Kidney tubule cell (primary cell): ENCODE data around the gene SLC25A10.

ENCODE experiments used
- DNase-seq: peaks from one replicate; pipeline ENCODE4 v3.0.0-alpha.2; 2018; ENCODE audit warnings: low spot score

SLC25A10 gene

DNA sequence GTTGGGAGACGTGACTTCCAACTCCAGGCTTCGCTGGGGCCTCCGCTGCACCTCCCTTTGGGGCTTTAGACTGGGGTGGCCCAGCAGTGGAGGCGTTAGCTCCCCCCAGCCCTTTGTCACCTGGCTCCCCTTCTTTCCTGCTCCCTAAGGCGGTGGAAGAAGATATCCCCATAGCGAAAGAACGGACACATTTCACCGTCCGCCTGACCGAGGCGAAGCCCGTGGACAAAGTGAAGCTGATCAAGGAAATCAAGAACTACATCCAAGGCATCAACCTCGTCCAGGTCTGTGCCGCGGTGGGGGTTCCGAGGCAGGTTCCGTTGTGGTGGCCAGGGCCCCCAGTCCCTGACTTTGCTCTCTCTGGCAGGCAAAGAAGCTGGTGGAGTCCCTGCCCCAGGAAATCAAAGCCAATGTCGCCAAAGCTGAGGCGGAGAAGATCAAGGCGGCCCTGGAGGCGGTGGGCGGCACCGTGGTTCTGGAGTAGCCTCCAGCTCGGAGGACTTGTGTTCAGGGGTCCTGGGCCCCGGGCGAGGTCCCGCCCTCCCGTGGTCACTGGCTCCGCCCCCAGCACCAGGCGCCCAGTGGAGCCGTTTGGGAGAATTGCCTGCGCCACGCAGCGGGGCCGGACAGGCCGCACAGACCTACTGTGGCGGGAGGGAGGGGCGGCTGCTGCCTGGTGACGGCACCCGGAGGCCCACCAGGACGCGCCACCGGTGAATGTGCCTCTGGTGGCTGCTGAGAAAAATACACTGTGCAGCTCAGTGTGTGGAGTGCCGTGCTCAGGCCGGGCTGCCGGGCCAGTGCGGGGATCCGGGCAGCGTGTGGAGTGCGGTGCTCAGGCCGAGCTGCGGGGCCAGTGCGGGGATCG, 5.1 kb upstream of the SLC25A10 start:
- DNase-seq: no peak

DNA sequence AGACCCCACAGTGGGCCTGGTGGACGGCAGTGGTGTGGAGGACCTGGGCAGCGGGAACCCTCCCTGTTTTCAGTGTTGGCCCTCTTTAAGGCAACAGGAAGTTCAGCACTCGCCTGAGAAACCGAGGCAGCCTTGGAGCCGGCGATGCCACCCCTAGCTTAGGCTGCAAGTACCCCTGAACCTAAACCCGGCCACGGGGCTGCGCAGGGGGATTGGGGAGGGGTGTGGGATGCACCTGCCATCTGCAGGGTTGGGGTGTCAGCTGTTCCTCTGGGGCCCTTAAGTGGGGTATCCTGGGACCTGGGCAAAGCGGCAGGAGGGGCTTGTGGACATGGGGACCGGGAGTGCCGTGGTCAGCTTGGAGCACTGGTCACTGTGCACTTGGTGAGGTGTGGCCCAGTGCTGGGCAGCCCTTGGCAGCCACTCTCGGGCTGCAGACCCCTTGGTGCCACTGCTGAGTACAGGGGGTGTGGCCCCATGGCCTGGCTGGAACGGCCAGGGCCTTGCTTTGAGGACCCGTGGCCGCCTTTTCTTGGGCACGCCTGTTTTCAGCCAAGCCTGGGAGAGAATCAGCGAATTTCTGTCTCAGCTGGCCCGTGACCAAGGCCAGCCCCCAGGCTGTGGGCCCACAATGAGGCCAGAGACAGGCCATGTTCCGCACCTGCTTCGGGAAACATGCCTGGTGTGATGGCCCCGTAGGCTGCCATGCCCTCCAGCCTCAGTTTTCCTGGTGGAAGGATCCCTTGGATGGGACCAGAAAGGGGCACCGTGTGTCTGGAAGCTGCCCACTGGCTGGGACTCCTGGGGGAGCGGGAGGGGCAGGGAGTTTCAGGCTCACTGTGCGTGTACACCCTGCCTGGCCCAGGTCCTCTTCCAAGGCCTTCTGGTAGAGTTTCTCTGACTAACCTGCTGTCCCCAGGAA, 4.1 kb upstream of the SLC25A10 start:
- DNase-seq: no peak

DNA sequence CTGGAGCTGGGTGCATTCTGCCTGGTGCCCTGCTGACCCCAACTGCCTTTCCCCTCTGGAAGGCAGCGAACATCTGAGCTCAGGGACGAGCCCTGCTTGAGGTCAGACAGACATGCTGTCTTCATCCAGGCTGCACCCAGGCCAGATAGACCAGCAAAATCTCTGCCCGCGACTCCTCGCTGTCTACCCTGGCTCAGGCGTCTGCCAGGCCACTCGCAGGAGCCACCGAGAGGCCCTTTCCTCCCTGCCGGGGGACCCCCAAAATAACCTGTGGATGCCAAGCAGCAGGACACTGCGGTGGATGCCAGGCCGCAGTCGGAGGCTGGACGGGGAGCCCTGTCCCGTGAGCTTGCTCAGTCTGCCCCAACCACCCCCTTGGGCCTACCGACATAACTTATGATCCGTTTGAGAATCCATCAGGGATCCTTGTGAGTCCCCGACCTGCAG, 3.3 kb upstream of the SLC25A10 start:
- DNase-seq: no peak

DNA sequence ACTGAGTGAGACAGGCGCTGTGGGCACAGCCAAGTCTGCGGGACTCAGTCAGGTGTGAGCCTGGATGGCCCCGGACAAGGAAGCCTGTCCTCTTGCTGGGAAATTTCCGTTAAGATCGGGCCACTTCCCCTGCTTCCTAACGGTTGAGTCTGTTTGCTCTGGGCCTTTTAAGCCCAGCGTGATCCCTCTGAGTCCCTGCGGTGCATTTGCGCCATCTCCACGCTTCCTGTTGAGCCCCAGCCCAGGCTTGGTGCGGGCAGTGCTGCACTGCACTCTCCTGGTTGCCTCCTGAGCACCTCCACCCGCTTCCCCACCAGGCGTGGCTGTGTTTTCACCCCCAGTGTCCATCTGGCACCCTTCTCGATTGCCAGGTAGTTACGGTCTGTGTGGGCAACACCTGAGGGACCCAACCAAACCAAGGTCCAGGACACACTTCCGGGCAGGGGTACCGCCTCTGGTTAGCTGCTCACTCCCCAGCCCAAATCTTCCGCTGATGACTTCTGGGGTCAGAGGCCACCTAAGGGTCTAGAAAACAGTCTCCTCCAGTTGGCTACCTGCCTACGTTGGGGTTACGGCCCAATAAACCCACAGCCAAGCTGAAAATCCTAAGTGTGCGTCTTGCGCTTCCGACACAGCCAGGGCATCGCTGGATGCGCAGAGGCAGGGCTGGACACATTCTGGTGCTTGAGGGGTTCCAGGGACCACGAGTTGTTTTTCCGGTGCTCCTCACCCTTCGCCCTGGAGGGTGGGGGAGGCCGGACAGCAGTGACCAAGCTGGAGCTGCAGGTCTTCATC, 1.4 kb upstream of the SLC25A10 start:
- peak; percentile 30 for DNase-seq

DNA sequence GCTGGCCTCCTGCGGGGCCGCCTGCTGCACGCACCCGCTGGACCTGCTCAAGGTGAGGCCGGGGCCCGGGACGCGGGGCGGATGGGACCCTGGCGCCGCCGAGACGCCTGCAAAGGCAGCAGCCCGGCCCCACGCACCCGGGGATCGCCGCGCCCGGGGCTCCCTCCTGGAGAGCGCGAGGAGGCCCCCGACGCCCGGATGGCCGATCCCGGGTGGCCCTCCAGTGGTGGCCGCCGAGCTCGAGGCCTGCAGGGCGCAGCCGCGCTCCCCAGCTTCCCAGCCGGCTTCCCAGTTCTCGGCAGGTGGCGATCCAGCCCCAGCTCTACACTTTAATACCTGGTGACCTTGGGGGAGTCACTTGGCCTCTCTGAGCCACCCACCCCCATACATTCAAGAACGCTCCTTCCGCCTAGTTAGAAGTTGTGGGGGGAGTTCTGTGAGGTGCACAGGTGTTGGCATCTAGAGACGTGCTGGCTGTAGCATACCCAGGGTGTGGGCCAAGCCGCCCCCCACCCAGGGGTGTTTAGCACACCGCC, 452 bp downstream of the SLC25A10 start:
- peak; percentile 50 for DNase-seq

DNA sequence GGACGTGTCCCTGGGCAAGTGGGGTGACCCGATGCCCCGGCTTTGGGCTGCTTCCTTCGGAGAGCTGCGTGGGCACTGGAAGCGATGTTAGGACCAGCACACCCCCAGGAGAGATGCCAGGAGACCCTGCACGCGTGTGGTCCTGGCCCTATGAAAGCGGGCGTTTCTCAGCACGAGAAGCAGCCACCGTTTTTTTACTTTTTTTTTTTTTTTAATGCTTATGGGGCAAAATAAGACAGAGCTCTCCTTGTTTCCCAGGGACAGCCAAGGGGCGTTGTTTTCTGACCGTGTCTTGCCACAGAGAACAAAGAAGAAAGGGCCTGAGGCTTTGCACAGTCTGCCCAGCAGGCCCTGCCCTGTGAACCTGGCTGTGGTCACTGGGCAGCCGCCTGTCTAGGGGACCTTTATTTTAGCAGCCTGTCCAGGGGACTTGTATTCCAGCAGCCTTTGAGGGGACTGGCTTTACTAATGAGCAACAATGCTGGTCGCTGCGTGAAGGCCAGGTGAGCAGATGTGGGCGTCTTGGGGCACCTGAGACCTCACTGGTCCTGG, 996 bp downstream of the SLC25A10 start:
- DNase-seq: peak; percentile 47

DNA sequence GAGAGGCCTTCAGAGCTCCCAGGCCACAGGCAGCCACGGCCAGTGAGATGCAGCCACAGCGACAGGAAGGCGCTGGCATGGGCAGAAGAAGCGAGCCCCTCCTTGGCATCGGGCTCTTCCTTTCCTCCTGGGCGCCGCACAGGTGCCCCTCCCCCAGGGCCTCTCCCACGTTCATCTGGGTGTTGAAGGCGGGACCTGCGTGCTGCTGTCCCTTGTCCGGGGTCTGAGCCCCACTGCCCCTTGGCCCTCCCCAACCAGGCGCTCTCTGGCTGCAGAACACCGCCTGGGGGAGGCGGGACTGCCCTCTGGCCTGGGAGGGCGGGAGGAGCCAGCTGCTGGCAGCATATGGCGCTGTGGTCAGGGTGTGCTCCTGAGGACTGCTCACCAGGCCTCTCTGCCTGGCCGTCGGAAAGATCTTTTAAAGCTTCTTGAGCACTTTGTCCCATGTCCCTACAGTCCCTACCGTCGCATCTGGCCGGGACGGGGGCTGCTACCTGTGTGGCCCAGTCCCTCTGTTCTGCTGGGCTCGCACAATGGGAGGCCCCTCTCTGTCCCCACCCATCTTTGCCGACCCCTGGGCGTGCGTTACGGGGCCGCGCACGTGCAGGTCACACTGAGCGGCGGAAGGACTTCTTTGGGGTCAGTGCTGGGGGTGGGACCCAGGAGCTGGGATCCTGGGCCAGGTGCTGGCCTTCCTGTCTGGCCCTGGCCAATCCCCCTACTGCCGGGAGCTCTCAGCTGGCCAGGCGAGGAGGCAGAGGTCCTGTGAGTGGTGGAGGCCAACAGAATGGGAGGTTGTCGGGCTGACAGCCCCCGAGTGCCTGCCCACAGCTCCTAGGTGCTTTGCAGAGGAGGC, 1.7 kb downstream of the SLC25A10 start:
- DNase-seq: peak; percentile 54

DNA sequence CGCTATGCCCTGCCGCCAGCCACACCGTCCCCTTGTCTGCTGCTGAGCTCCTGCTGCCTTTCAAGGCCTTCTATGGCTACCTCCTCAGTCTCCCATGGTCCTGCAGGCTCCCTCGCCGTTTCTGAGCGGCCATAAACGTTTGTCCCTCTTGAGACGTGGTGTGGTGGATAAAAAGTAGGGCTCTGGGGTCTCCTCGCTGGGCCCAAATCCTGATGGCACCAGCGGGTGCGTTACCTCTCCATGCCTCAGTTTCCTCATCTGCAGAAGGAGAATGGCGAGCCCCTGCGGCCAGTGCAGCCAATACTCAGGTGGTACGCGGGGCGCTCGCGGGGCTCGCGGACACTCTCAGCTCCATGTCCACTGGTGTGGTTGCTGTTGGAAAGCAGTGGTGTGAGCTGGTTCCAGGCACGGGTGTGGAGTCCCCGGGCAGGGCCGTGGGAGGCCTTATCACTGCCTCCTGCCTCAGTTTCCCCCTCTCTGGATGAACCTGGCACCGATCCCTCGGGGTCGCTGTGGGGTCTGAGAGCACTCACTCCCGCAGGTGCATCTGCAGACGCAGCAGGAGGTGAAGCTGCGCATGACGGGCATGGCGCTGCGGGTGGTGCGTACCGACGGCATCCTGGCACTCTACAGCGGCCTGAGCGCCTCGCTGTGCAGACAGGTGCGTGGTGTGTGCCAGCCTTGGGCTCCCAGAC, 2.5 kb downstream of the SLC25A10 start:
- DNase-seq: no peak

DNA sequence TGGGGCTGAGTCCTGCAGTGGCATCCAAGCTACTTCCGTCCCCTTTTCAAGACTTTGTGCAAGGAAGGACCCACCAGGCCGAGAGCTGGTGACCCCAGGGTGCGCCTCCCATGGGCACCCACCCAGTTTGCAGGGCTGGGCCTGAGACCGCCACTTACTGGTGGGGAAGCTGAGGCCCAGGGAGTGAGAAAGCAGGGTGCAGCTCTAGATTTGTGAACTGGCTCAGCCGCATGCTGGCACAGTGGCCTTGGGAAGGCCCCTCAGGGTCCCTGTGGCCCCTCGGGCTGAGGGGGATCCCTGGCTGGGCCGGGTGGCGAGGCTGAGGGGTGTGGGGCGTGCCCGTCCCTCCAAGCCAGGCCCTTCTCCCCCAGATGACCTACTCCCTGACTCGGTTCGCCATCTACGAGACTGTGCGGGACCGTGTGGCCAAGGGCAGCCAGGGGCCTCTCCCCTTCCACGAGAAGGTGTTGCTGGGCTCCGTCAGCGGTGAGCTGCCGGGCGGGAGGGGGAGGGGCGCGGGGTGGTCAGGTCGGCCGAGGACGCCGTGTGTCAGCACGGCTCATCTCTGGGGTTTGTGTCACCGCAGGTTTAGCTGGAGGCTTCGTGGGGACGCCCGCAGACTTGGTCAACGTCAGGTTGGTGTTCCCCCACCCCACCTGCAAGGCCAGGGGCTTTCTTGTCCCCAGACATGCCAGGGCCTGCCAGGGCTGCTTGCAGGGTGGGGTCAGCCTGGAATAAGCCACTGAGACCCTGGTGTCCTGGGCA, 3.2 kb downstream of the SLC25A10 start:
- DNase-seq: no peak

DNA sequence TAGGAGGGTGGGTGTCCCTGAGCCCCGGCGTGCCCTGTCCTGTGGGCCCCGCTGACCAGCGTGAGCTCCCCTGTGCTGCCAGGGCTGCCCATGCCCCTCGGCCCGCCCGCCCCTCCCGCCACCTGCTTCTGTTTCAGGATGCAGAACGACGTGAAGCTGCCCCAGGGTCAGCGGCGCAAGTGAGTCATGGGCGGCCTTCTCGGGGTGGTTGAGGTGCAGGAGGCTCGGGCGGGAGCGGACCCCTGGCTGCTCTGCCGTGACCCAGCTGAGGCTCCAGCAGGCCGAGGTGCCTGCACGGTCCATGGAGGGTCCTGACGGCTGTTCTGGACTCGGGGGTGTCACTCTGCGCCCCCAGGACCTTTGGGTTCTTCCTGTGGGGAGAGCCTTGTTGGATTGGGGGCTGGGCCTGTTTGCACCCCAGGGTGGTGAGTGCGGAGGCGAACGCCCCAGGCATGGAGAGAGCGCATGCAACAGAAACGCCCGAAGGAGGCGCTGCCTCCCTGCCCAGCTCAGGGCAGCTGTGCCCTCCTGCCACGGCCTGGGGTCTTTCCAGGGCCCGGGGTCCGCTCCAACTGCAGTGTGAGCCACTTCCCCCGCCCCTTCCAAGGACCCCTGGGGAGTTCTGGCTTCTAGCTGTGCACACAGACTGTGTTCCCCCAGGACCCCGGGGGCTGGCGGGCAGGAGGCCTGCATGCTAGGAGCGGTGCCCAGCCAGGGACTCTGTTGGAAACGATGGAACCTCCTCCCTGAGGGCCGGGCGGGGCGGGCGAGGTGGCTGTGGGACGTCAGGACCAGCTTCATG, 4.0 kb downstream of the SLC25A10 start:
- DNase-seq: no peak

DNA sequence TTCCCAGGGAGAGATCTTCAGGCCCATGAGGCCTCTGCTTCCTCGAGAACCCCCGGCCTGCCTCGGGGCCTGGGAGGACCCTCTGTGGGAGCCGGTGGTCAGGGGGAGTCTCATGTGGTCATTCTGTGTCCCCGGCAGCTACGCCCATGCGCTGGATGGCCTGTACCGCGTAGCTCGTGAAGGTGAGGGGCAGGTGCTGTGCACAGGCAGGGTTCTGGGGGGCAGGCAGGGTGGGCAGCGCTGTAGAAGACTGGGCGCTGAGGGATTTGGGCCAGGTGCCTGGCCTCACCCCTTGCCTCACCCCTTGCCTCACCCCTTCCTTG, 4.6 kb downstream of the SLC25A10 start:
- no peak for DNase-seq

DNA sequence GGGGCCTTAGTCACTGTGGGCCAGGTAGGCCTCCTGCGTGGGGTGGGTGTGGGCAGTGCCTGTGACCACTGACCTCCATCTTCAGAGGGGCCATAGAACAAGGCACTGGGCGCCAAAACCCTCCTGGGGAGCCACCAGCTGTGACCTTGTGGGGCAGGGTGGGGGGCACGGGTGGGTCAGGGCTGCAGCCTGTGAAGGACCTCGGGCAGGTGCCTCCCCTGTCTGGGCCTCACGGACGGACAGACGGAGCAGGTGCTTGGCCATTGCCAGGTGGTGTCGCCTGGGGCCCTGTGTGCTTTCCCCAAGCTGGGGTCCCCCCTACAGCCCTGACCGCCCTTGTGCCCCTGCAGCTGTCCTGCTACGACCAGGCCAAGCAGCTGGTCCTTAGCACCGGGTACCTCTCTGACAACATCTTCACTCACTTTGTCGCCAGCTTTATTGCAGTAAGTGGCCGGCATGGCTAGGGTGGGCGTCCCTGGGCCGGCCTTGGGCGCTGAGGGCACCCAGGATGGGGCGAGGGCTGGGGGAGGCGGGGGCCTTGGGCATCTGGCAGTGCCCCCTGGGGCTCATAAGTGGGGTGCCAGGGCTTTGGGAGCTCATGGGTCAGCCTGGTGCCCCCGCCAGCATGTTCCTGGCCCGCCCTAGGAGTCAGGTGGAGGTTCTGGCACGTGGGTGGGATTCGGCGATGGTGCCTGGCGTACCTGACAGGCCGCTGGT, 5.1 kb downstream of the SLC25A10 start:
- DNase-seq: no peak

DNA sequence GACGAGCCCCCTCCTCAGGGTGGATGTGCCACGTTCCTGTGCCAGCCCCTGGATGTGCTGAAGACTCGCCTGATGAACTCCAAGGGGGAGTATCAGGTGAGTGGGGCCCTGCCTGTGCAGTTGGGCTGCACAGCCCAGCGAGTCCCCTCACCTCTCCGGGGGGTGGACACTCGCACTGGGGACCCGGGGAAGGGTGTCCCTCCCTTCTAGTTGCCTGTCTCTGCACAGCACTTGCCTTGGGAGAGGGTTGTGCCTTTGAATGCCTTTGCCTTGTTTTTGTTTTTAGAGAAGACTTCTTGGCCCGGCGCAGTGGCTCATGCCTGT, 5.6 kb downstream of the SLC25A10 start:
- no peak for DNase-seq

DNA sequence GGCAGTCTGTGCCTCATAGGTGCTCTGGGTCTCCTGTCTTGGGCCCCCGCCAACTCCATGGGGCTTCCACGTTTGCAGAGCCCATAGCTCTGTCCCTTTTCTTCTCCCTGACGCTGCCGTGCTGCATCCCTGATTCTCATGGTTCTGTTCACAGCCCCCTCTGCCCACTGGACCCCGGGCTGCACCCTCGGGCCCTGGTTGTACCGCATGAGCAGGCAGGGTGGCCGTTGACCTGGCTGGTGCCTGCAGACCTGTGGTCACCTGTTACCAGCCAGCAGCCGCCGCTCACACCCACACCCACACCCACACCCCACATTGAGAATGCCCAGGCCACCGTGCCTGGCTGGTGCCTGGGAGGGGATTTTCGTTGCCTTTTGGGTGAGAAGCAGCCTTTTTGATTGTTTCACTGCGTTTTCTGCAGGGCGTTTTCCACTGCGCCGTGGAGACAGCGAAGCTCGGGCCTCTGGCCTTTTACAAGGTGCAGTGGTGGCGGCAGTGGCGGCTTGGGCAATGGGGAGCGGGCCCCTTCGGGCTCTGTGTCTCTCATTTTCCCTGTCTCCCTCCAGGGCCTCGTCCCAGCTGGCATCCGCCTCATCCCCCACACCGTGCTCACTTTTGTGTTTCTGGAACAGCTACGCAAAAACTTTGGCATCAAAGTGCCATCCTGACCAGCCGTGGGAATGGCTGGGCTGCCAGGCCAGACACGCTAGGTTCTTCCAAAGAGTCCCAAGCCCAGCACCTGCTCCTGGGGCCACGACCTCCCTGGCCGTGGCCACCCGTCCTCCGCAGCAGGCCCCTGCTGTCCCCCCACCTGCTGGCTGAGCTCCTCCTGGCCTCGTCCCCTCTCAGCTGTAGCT, 7.6 kb downstream of the SLC25A10 start:
- DNase-seq: no peak

DNA sequence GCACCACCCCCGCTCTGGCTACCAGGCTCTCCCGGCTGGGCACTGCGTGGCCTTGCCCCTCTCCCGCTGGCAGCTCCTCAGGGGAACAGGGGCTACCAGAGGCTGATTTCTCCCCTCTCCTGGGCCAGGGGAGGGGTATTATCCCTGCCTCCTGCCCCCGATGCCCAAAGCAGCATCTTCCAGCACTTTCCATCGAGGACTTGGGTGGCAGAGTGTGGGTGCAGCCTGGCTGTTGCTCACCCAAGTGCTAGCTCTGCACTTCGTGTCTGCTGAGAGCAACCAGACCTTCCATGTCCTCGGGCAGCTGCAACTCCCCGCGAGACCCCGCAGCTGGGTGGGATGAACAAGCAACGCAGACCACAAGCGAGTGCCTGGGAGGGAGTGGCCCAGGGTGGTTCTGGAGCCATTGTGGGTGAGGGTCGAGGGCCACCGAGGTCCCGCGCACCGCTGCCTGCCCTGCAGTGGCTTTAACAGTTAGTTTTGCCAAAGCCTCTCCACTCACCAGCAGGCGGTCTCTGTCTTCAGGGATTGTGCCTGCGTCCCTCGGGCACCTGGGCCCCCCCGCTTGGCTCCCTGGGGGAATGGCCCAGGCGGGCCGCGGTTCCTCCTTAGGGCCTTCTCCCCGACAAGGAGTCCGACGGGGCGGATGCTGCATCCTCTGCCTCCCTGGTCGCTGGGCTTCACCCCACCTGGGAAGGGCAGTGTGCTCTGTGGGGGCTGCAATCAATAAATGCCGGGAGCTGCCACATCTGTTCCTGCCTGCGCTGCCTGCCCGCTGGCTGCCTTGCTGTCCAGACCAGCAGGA, 8.4 kb downstream of the SLC25A10 start:
- no peak for DNase-seq
